Hematopoietic multipotent progenitor cell treated with erythropoietin and hydrocortisone succinate and interleukin-3 and kit ligand, for 4 days (in vitro differentiated cells): Measurements from ENCODE around the gene ATP11A.
"Not testable (repeated sequence)": the region's sequence is repeated elsewhere in the genome, so short reads cannot be mapped to it uniquely, and the experiment has no call there.

ENCODE experiments used
- DNase-seq: peaks from one replicate; pipeline ENCODE4 v3.0.0-alpha.2; 2015

ATP11A gene

GRCh38 chr13:112843392-112844111 lies 153.7 kb downstream of the ATP11A start:
- DNase-seq = no peak

GRCh38 chr13:112844411-112844810 lies 154.6 kb downstream of the ATP11A start:
- no peak for DNase-seq

DNA sequence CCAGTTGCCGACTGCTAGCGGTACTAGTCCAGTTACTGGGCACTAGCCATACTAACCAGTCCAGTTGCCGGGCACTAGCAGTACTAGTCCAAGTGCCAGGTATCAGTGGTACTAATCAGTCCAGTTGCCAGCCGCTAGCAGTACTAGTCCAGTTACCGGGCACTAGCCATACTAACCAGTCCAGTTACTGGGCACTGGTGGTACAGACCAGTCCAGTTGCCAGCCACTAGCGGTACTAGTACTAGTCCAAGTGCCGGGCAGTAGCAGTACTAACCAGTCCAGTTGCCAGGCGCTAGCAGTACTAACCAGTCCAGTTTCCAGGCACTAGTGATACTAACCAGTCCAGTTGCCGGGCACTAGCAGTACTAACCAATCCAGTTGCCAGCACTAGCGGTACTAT lies 155.0 kb downstream of the ATP11A start:
- no peak for DNase-seq

DNA sequence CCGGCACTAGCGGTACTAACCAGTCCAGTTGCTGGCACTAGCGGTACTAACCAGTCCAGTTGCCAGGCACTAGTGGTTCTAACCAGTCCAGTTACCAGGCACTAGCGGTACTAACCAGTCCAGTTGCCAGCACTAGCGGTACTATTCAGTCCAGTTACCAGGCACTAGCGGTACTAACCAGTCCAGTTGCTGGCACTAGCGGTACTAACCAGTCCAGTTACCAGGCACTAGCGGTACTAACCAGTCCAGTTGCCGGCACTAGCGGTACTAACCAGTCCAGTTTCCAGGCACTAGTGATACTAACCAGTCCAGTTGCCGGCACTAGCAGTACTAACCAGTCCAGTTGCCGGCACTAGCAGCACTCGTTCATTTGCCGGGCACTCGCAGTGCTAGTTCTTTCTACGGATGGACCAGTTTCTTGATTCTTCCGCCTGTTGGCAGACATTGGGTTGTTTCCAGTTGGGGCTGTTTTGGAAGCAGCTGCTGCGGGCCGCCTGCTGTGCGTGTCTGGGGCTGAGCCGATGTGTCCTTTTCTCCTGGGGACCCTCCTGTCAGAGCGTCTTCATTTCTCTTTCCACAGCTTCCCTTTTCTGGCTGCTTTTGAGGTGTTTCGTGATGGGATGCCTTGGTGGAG lies 155.8 kb downstream of the ATP11A start:
- DNase-seq = no peak

- DNase-seq = no peak
These were observed 156.7 kb downstream of the ATP11A start for GRCh38 chr13:112846411-112847115.

GRCh38 chr13:112849500-112849899 lies 159.7 kb downstream of the ATP11A start:
- peak; percentile 28 for DNase-seq

DNA sequence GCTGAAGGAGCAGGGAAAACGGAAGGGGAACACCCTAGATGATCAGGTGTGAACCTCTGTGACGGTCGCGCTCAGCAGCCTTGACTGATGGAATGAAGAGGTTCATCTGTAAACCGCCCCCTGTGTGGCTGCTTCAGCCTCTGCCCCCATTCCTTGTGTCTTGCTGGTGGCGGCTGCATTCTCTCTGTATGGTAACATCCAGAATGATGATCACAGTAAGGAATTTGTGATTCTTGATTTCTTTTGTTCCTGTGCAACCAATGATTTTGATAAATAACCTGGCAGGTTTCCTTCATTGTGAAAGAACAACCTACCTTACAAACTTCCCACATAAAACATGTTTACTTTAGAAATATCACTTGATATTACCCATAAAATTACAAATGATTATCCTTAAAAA lies 160.4 kb downstream of the ATP11A start:
- no peak for DNase-seq

DNA sequence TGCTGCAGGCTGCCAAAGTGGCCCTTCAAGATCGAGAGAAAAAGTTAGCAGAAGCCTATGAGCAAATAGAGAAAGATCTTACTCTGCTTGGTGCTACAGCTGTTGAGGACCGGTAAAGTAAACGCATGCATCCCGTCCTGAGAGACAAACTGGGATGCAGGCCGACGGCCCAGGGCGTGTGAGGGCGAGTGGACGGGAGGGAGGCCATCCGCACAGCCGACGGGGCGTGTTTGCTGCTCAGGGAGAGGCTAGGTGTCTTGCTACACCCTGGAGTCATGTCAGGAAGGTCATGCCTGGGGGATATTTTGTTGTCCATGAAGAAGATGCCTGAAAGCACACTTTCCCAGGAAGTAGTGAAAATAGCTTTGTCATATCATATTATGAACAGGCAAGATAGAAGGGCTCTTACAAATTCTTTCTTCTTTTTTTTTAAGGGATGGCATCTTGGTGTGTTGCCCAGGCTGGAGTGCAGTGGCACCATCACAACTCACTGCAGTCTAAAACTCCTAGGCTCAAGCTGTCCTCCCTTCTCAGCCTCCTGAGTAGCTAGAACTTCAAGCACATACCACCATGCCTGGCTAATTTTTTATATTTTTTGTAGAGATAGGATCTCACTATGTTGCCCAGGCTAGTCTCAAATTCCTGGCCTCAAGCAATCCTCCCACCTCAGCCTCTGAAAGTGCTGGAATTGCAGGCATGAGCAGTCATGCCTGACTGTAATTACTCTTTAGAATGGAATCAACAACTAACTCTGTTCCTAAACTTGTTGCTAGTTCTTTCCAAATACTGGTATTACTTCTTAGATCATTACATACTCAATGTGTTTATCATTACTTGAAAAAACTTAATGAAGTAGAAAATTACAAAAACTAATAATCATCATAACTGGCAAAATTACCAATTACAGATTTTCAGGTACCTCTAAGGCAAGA lies 161.5 kb downstream of the ATP11A start:
- no peak for DNase-seq

- DNase-seq = no peak
These were observed 162.6 kb downstream of the ATP11A start for GRCh38 chr13:112852392-112852791.

DNA sequence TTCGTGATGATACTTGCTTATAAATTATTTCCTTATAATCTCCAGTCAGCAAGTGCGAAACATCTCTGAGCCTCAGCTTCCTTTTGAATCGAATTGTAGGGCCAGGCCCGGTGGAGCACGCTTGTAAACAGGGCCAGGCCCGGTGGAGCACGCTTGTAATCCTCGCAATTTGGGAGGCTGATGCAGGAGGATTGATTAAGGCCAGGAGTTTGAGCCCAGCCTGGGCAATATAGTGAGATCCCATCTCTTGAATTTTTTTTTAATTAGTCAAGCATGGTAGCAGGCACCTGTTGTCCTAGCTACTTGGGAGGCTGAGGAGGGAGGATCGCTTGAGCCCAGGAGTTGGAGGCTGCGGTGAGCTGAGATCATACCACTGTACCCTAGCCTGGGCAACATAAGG lies 163.0 kb downstream of the ATP11A start:
- no peak for DNase-seq

GRCh38 chr13:112854321-112854720 lies 164.5 kb downstream of the ATP11A start:
- no peak for DNase-seq

- no peak for DNase-seq
These were observed 166.0 kb downstream of the ATP11A start for GRCh38 chr13:112855859-112856258.

DNA sequence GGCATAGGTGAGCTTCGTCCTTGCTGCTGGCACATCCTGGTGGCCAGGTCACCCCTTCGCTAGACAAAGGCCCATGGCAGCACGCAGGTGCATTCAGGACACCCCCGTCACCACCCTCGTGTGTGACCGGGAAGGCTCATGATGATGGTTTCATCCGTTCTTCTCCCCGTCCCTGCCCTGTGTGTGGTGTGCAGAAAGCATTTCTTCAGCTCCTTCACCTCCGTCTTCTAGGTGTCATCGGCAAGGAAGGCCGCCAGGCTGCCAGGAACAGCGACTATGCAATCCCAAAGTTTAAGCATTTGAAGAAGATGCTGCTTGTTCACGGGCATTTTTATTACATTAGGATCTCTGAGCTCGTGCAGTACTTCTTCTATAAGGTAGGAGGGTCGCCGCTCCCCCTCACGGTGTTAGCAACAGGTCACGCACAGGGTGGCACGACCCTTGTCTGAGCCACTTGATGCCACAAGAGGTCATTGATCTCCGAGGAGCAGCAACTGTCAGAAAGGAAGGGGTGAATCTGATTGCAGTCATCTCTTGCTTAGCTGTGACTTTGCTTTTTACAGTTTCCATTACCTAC lies 168.2 kb downstream of the ATP11A start:
- DNase-seq = no peak

- DNase-seq = no peak
These were observed 169.4 kb downstream of the ATP11A start for GRCh38 chr13:112859128-112859816.

DNA sequence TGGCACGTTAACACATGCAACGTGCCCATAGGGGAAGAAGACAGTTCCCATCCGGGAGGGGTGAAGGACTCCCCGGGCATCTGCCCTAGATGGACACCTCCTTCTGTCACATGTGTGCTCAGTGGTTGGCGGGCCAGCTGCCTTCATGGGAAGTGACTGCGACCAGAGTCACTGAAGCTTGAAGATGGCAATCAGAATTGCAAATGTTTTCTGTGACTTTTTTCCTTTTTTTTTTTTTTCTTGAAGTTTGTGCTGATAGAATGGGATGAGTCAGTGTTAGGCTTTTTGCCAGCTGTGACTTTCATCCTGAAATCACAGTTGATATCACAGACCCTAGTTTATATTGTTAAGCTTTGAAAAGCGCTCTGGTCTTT lies 170.0 kb downstream of the ATP11A start:
- DNase-seq = peak; percentile 18

- DNase-seq = no peak
These were observed 172.2 kb downstream of the ATP11A start for GRCh38 chr13:112861876-112862615.

- not testable (repeated sequence) for DNase-seq
These were observed 173.5 kb downstream of the ATP11A start for GRCh38 chr13:112863356-112863755.

GRCh38 chr13:112865478-112865877 lies 175.6 kb downstream of the ATP11A start:
- not testable (repeated sequence) for DNase-seq

- DNase-seq = no peak
These were observed 177.5 kb downstream of the ATP11A start for GRCh38 chr13:112867301-112867711.

DNA sequence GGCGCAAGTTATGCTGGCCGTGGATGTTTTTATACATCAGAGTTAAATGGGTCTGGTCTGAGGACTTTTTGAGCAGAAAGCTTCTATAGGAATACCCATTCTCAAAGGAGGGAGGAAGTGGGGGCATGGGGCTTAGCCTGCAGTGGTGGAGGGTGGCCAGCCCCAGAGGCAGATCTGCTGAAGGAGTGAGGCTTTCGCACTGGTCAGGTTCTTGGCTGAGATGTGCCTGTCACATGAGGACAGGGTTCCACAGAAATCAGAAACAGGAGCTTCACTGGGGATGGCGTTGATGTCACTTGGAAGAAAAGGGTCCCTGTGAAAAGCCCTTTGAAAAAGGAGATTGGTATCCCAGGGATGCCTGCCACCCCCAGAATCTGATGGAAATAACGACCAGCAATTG lies 178.5 kb downstream of the ATP11A start:
- DNase-seq = no peak
